ENCODE data around the gene KCNJ6. TPM values are rescaled to one million over a fixed set of nuclear protein-coding genes. Genes with fewer than 3 reads are reported as not detected.
A peak's percentile ranks its signal among the peaks of the same experiment; 100 is the strongest.
"Not testable (repeated sequence)": the region's sequence is repeated elsewhere in the genome, so short reads cannot be mapped to it uniquely, and the experiment has no call there.

The KCNJ6 gene
- polyA plus RNA-seq, 3 donors from 2014 or later = not detected

DNA sequence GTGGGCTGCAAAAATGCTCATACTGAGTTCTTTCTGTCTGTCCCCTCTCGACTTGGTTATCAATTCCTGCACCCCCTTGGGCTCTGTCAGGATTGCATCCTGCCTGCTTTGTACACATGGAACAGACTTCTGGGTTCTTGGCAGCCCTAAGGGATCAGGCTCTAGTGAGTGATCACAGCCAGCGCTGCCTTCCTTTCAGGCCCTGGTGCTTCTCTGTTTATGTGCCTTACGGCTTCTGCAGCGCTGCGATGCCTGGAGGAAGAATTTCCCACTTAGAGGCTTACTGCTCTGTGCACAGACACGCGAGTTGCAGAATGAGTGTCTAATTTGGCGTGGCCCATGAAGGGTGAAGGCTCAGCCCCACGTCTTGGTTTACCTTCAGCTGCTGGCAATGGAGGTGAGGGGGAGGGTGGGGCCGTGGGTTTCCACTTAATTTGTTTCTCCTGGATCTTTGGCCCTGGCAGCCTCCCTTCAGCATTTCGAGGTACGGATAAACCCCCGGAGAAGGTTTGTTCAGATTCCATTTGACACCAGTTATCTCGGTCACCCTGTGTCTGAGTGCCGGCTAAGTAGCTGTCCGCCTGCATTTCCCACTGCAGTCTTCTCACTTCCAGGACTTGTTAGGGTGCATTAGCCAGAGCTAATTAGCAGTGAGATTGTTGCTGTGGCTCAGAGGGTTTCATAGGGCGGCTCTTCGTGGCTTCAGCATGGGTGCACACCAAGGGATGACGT lies 322.4 kb downstream of the KCNJ6 start:
- no peak overlapping the region for H3K4me3 Mint-ChIP-seq
- H3K9me3 Mint-ChIP-seq = no peaks in the 10 kb centered on the region
- peaks cover 0 to 8% of the 10 kb centered on the region in 2 donors for H3K4me1 Mint-ChIP-seq
- peaks cover 3 to 6% (median 5%) of the 10 kb centered on the region in 3 donors for H3K27me3 Mint-ChIP-seq (ENCODE audit: low read depth in 3 of 3)
- no peaks in the 10 kb centered on the region for H3K36me3 Mint-ChIP-seq
- DNase-seq = no peak
- H3K27ac Mint-ChIP-seq = no peak overlapping the region

DNA sequence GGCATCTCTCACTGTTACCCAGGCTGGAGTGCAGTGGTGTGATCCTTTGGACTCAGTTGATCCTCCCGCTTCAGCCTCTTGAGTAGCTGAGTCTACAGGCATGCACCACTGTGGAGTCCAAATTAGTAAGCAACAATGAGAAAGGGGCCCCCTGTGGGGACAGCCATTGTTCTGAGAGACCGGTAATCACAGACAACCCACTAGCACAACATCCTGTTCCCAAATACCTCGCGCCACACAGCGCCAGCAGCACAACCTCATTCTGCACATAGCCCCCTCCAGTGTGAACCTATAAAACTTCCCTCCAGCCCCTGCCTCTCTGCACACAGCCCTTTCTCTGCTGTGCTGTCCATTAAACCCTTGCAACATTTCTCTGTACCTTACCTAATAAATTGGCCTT lies 323.2 kb downstream of the KCNJ6 start:
- Mint-ChIP-seq H3K27ac (peak overlapping the region in 1 of 6 donors; percentile 46), H3K4me1 (peaks cover 0 to 8% of the 10 kb centered on the region in 2 donors), H3K4me3 (no peak overlapping the region), H3K27me3 (ENCODE audit: low read depth in 3 of 3) (peaks cover 3 to 6% (median 5%) of the 10 kb centered on the region in 3 donors), H3K36me3 (no peaks in the 10 kb centered on the region), H3K9me3 (no peaks in the 10 kb centered on the region)
- DNase-seq = peak; percentile 9 to 25 (median 25)

DNA sequence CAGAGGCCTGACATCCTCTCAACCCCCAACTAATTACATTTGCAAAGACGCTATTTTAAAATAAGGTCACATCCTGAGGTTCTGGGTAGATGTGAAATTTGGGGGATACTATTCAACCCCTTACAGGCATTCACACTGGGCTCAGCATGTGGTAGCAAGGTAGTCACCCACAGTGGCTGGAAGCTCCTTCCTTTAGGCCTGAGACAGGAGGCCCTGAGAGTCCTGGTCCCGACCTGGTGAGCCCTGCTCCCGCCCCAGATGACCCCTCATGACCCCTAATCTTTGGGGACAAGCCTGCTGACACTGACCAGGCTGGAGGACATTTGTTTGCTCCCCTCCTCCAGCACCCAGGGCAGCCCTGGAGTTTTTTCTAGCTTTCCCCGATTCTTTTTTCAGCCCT lies 323.8 kb downstream of the KCNJ6 start:
- Mint-ChIP-seq H3K27ac (no peak overlapping the region), H3K27me3 (ENCODE audit: low read depth in 3 of 3) (peaks cover 3 to 6% (median 5%) of the 10 kb centered on the region in 3 donors), H3K4me1 (peaks cover 0 to 8% of the 10 kb centered on the region in 2 donors), H3K9me3 (no peaks in the 10 kb centered on the region), H3K4me3 (no peak overlapping the region), H3K36me3 (no peaks in the 10 kb centered on the region)
- DNase-seq = no peak

DNA sequence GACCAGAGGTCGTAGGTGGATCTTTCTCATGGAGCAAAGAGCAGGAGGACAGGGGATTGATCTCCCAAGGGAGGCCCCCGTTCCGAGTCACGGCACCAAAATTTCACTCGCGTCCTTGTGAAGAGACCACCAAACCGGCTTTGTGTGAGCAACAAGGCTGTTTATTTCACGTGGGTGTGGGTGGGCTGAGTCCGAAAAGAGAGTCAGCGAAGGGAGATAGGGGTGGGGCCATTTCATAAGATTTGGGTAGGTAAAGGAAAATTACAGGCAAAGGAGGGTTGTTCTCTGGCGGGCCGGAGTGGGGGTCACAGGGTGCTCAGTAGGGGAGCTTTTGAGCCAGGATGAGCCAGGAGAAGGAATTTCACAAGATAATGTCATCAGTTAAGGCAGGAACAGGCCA lies 324.3 kb downstream of the KCNJ6 start:
- H3K9me3 Mint-ChIP-seq; H3K4me1 Mint-ChIP-seq; H3K36me3 Mint-ChIP-seq; DNase-seq; H3K27me3 Mint-ChIP-seq (ENCODE audit: low read depth in 3 of 3); H3K27ac Mint-ChIP-seq; H3K4me3 Mint-ChIP-seq: not testable (repeated sequence)

DNA sequence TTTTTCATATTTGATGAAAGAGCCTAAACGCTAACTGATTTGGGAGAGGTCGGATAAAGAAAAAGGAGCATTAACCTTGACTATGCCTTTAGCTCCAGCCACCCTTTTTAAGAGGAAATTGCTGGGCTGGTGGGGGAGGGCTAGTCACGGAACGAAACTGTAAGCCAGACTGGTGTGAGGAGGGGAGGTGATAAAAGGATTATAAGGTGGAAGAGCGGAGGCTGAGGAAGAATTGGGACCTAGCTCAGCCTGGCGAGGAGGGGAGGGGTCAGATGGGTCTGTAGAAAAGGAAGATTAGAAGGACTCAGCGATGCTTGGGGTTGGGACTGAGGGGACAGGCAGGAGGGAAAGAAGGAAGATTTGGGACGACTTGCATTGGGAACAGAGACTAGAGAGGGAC lies 325.4 kb downstream of the KCNJ6 start:
- not testable (repeated sequence) for H3K27ac Mint-ChIP-seq; DNase-seq; H3K4me1 Mint-ChIP-seq; H3K4me3 Mint-ChIP-seq; H3K27me3 Mint-ChIP-seq (ENCODE audit: low read depth in 3 of 3); H3K9me3 Mint-ChIP-seq; H3K36me3 Mint-ChIP-seq

DNA sequence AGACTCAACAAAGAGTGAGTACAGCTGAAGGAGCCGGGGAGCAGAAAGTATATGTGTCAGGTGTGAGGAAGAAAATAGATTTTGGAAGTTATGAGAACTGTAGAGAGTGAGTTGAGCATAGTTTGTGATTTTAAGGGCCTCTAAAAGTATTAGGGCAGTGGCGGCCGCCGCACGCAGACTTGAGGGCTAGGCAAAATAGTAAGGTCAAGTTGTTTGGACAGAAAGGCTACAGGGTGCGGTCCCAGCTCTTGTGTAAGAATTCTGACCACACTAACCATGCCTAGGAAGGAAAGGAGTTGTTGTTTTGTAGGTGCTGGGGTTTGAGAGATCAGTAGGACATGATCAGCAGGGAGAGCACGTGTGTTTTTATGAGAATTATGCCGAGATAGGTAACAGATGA lies 327.6 kb downstream of the KCNJ6 start:
- not testable (repeated sequence) for H3K36me3 Mint-ChIP-seq; H3K9me3 Mint-ChIP-seq; H3K4me1 Mint-ChIP-seq; H3K4me3 Mint-ChIP-seq; H3K27me3 Mint-ChIP-seq (ENCODE audit: low read depth in 3 of 3); DNase-seq; H3K27ac Mint-ChIP-seq

DNA sequence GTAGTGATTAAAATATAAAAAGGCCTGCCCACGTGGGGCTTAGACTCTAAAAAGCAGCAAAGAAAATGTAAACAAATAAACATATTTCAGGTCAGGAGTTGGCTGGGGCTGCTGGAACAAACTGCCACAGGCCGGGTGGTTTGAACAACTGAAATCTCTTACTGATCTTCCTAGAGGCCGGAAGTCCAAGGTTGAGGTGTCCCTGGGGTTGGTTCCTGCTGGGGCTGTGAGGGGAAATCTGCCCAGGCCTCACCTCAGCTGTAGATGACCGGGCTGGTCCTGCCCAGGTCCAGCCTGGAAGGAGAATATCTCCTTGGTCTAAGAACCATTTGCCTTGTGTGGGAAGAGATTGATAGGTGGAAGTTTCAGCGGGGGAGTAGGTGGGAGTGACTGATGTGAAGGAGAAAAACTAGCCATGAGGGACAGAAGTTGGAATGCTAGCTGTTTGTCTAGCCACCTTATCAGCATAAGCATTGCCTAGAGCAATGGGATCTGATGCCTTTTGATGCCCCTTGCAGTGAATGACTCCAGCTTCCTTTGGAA lies 328.6 kb downstream of the KCNJ6 start:
- Mint-ChIP-seq H3K4me1 (peaks cover 0 to under 1% of the 10 kb centered on the region in 2 donors), H3K27me3 (ENCODE audit: low read depth in 3 of 3) (peaks cover 0 to 8% (median 0%) of the 10 kb centered on the region in 3 donors), H3K4me3 (no peak overlapping the region), H3K9me3 (no peaks in the 10 kb centered on the region), H3K36me3 (no peaks in the 10 kb centered on the region), H3K27ac (no peak overlapping the region)
- no peak for DNase-seq

DNA sequence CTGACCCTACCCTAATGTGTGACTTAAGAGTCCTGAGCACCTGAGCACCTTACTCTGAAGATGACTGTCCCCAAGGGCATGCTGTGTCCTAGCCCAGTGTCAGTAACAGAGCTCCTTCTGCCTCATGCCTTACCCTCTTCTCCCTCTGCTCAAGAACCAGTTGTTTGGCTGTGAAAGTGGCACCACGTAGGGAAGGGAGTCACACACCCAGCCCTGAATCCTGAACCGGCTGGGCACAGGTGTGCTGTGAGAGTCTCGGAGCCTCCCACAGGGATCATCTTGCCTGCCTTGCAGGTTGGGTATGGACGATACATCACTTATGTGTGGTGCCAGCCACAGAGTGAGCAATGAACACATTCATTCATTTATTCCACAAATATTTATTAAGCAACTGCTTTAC lies 329.1 kb downstream of the KCNJ6 start:
- H3K4me3 Mint-ChIP-seq = no peak overlapping the region
- no peak for DNase-seq
- peaks cover 0 to 11% (median 0%) of the 10 kb centered on the region in 3 donors for H3K27me3 Mint-ChIP-seq (ENCODE audit: low read depth in 3 of 3)
- H3K27ac Mint-ChIP-seq = no peak overlapping the region
- no peaks in the 10 kb centered on the region for H3K4me1 Mint-ChIP-seq
- no peaks in the 10 kb centered on the region for H3K36me3 Mint-ChIP-seq
- H3K9me3 Mint-ChIP-seq = no peaks in the 10 kb centered on the region

DNA sequence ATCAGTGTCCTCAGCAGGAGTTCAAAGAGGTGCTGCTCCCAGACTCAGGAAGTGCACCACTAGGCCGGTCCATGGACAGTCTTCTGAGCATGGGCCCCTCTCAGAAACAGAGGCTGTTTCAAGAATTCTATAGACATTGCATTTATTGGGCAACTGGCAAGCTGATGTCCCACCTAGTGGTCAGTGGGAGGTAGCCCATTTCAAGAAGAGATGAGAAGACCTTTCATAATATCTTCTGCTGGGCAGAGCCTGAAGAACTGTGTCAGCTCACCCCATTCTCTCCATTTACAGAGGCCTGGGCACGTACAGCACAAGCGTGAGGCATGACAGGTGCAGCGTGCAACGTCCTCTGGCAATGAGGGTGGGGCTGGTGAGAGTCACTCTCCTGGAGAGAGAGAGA lies 333.7 kb downstream of the KCNJ6 start:
- peaks cover 2 to 16% (median 6%) of the 10 kb centered on the region in 3 donors for H3K27me3 Mint-ChIP-seq (ENCODE audit: low read depth in 3 of 3)
- peak in 2 of 3 donors; percentile 13 to 33 for DNase-seq
- H3K4me1 Mint-ChIP-seq = no peaks in the 10 kb centered on the region
- no peak overlapping the region for H3K4me3 Mint-ChIP-seq
- no peak overlapping the region for H3K27ac Mint-ChIP-seq
- H3K9me3 Mint-ChIP-seq = peaks cover 0 to 19% (median 7%) of the 10 kb centered on the region in 6 donors
- peaks cover 0 to 13% (median 4%) of the 10 kb centered on the region in 3 donors for H3K36me3 Mint-ChIP-seq

DNA sequence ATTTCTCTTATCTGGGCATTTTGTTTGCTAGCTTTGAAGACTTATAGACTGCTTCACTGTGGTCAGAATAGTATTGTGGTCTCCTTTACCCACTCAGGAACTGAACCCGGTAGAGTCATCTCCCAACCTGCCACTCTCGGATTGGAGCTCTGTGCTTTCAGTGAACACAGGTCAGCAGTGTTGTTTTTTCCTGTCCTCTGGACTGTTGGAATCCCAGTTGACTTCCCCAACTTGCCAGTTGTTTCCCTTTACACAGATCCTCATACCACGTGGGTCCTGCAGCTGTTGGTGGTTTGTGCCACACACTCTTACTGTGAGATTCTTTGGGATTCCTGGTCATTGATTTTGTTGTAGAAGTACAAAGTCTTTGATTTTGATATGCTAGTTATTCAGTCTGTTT lies 335.6 kb downstream of the KCNJ6 start:
- Mint-ChIP-seq H3K36me3 (peaks cover 0 to 13% (median 4%) of the 10 kb centered on the region in 3 donors), H3K27ac (no peak overlapping the region), H3K27me3 (ENCODE audit: low read depth in 3 of 3) (peaks cover 3 to 14% (median 6%) of the 10 kb centered on the region in 3 donors), H3K9me3 (peaks cover 0 to 19% (median 7%) of the 10 kb centered on the region in 6 donors), H3K4me1 (no peaks in the 10 kb centered on the region), H3K4me3 (no peak overlapping the region)
- DNase-seq = no peak

DNA sequence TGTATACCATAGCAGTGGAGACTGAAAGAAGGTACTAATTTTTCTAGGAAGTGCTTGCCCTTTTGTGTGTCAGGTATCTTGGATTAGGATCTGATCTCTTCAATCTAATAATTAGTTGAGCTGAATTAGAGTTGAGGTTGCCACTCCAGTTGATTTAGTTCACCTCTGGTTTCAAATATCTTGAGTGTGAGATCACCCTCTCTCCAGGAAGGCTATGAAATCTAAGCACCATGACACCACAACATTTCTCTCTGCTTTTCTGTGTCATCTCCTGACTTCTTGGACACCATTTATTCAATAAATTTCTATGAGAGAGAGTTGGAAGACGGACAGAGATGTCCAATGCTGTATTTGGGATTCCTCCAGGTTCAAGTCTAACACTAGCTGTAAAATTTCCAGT lies 336.9 kb downstream of the KCNJ6 start:
- H3K27ac Mint-ChIP-seq = no peak overlapping the region
- H3K27me3 Mint-ChIP-seq (ENCODE audit: low read depth in 3 of 3) = peaks cover 6 to 14% (median 6%) of the 10 kb centered on the region in 3 donors
- no peak for DNase-seq
- no peaks in the 10 kb centered on the region for H3K4me1 Mint-ChIP-seq
- H3K9me3 Mint-ChIP-seq = peaks cover 0 to 19% (median 7%) of the 10 kb centered on the region in 6 donors
- no peak overlapping the region for H3K4me3 Mint-ChIP-seq
- H3K36me3 Mint-ChIP-seq = peaks cover 0 to 13% (median 4%) of the 10 kb centered on the region in 3 donors

DNA sequence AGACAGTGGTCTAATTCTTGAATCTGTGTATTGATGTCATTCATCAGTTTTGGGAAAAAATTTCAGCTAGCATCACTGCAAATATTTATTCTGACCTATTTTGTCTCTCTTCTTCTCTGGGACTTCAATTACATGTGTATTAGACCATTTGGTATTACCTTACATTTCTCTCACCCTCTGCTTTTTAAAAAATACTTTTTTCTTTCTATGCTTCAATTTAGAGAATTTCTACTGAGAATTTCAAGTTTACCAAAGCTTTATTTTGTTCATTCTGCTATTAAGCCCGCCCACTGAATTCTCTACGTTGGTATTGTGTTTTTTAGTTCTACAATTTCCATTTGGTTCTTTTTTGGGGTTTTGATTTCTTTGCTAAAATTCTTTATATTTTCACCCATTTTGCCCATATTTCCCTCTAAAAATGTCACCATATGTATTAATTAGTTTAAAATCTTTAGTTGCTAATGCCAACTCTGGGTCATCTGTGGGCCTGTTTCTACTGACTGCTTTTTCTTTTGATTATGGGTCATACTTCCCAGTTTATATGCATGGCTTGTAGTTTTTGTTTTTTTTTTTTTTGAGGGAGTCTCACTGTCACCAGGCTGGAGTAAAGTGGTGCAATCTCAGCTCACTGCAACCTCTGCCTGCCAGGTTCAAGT lies 337.7 kb downstream of the KCNJ6 start:
- peaks cover 6 to 14% (median 6%) of the 10 kb centered on the region in 3 donors for H3K27me3 Mint-ChIP-seq (ENCODE audit: low read depth in 3 of 3)
- no peak overlapping the region for H3K27ac Mint-ChIP-seq
- no peak for DNase-seq
- H3K36me3 Mint-ChIP-seq = peaks cover 0 to 13% (median 4%) of the 10 kb centered on the region in 3 donors
- H3K9me3 Mint-ChIP-seq = peaks cover 0 to 19% (median 7%) of the 10 kb centered on the region in 6 donors
- H3K4me1 Mint-ChIP-seq = no peaks in the 10 kb centered on the region
- H3K4me3 Mint-ChIP-seq = no peak overlapping the region

DNA sequence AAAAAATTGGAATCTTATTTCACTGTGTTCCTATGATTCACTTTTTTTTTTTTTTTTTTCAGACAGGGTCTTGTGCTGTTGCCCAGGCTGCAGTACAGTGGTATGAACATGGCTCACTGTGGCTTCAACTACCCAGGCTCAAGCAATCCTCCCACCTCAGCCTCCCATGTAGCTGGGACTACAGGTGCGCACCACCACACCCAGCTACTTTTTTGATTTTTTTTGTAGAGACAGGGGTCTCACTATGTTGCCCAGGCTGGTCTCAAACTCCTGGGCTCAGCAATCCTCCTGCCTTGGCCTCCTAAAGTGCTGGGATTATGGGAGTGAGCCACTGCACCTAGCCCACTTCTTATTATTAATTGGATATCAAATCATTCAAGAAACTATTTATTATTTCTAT lies 339.3 kb downstream of the KCNJ6 start:
- H3K27me3 Mint-ChIP-seq (ENCODE audit: low read depth in 3 of 3) = peaks cover 5 to 17% (median 6%) of the 10 kb centered on the region in 3 donors
- not testable (repeated sequence) for H3K4me1 Mint-ChIP-seq, H3K27ac Mint-ChIP-seq, H3K4me3 Mint-ChIP-seq, DNase-seq
- peaks cover 0 to 19% (median 7%) of the 10 kb centered on the region in 6 donors for H3K9me3 Mint-ChIP-seq
- H3K36me3 Mint-ChIP-seq = peaks cover 0 to 16% (median 4%) of the 10 kb centered on the region in 3 donors

DNA sequence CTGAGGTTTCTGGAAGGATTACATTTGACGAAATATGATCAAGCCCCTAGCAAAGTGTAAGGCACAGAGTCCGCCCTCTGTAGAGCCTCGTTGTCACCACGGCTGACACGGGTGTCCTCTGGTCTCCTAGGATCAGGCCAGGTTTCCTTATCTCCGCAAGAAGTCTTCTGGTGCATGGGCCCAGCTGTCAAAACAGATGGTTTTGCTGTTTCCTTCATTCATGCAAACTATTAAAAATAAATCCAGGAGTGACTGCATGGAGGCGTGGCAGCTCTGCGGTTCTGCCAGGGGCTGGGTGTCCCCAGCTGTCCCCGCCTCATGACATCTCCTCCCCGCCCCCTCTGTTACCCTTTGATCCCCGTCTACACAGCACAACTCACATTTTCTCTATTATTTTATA lies 340.7 kb downstream of the KCNJ6 start:
- Mint-ChIP-seq H3K4me3 (no peak overlapping the region), H3K36me3 (peaks cover 0 to 16% (median 4%) of the 10 kb centered on the region in 3 donors), H3K27ac (no peak overlapping the region), H3K27me3 (ENCODE audit: low read depth in 3 of 3) (peaks cover 5 to 21% (median 6%) of the 10 kb centered on the region in 3 donors), H3K4me1 (no peaks in the 10 kb centered on the region), H3K9me3 (peaks cover 0 to 19% (median 7%) of the 10 kb centered on the region in 6 donors)
- DNase-seq = no peak
